NB4 (cell line): ENCODE data around the gene GPBP1.

Experiments used
- MYC ChIP-seq: IDR thresholded peaks from 2 replicates; pipeline ENCODE4 v1.6.1; 2011; ENCODE audit warnings: low read depth, low read length
- POLR2A ChIP-seq: IDR thresholded peaks from 2 replicates; pipeline ENCODE4 v1.6.1; 2011; ENCODE audit warnings: mild to moderate bottlenecking; ENCODE audit not compliant: insufficient read length; ENCODE audit errors: extremely low read depth
- TF ChIP-seq, protein P1 (sequence below): IDR thresholded peaks from one replicate; pipeline ENCODE4 v1.5.1; 2012; ENCODE audit warnings: low read depth, low read length
- TF ChIP-seq, protein P2 (sequence below): IDR thresholded peaks from 2 replicates; pipeline ENCODE4 v1.6.1; 2011; ENCODE audit warnings: low read depth, low read length

GRCh38 chr5:57184322-57184721 is 10.5 kb downstream of the GPBP1 start:
- TF ChIP-seq, protein P1, sequence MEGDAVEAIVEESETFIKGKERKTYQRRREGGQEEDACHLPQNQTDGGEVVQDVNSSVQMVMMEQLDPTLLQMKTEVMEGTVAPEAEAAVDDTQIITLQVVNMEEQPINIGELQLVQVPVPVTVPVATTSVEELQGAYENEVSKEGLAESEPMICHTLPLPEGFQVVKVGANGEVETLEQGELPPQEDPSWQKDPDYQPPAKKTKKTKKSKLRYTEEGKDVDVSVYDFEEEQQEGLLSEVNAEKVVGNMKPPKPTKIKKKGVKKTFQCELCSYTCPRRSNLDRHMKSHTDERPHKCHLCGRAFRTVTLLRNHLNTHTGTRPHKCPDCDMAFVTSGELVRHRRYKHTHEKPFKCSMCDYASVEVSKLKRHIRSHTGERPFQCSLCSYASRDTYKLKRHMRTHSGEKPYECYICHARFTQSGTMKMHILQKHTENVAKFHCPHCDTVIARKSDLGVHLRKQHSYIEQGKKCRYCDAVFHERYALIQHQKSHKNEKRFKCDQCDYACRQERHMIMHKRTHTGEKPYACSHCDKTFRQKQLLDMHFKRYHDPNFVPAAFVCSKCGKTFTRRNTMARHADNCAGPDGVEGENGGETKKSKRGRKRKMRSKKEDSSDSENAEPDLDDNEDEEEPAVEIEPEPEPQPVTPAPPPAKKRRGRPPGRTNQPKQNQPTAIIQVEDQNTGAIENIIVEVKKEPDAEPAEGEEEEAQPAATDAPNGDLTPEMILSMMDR = no peak
- no peak for TF ChIP-seq POLR2A
- TF ChIP-seq, protein P2, sequence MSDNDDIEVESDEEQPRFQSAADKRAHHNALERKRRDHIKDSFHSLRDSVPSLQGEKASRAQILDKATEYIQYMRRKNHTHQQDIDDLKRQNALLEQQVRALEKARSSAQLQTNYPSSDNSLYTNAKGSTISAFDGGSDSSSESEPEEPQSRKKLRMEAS = no peak
- TF ChIP-seq MYC = no peak
